Mucosa of descending colon (tissue), 3 donors: ENCODE data around the gene ANKRD44. TPM values are rescaled to one million over a fixed set of nuclear protein-coding genes. Genes with fewer than 3 reads are reported as not detected.

Source experiments
- ATAC-seq: fragments of 200-7000 bp; cut with Tn5 transposase; one replicate; pipeline ENCODE4 v1.9.1; 2020; ENCODE audit warnings: mild to moderate bottlenecking, moderate library complexity
- DNase-seq, 3 donors: peaks; one replicate each; pipeline ENCODE4 v3.0.0-alpha.2; 2020
- H3K36me3 ChIP-seq: fragments of 200-600 bp; one replicate; pipeline ENCODE4 v1.8.0; 2021; ENCODE audit warnings: low read depth, mild to moderate bottlenecking
- H3K4me1 ChIP-seq: fragments of 200-600 bp; one replicate; pipeline ENCODE4 v1.8.0; 2021; ENCODE audit warnings: low read depth, mild to moderate bottlenecking
- H3K4me3 ChIP-seq: fragments of 200-600 bp; one replicate; pipeline ENCODE4 v1.8.0; 2021; ENCODE audit warnings: mild to moderate bottlenecking
- H3K9me3 ChIP-seq: fragments of 200-600 bp; one replicate; pipeline ENCODE4 v1.8.0; 2021; ENCODE audit warnings: mild to moderate bottlenecking
- CTCF ChIP-seq: fragments of 200-600 bp; IDR thresholded peaks from one replicate; pipeline ENCODE4 v1.8.0; 2022; ENCODE audit warnings: antibody characterized with exemption, mild to moderate bottlenecking
- intact Hi-C, 2 donors: fragments of 100-400 bp; cut with DNase I in 1 of 2; cut with micrococcal nuclease in 1 of 2; formaldehyde crosslinking; loops; one replicate each; pipeline versions ENCODE4 v1.11.0 to v1.11.1; 2022; cut with DNase I, micrococcal nuclease
- total RNA-seq, 3 donors: library from RNA; stranded (reverse); fragmentation: NEBNext Ultra II Directional in 2 of 3; extraction: Animal tissue kit (Norgen Biotek cat#: 25700) in 2 of 3; gene quantifications; one replicate each; pipeline versions ENCODE4 v1.2.1 to v1.2.4, GENCODE V29; 2021 to 2023
- donor health status: DM: no; HTN: no; CAD: no; lungs with moderate emphysema.
- donor health status: DM: no; HTN: no; CAD: no.
- donor health status: DM: no; HTN: yes; CAD: no.

ANKRD44 gene
- total RNA-seq, 3 donors from 2014 or later: 9.7 to 25.7 (median 13.7) TPM

- intact Hi-C loops: no loop called here
- ATAC-seq (no peak), DNase-seq (peak in 1 of 3 donors; percentile 43)
- H3K4me1 ChIP-seq: no peaks in the 10 kb centered on the region
- no peaks in the 10 kb centered on the region for H3K36me3 ChIP-seq
- TF ChIP-seq CTCF: no peak
- no peak overlapping the region for H3K4me3 ChIP-seq
- H3K9me3 ChIP-seq: no peaks in the 10 kb centered on the region
These were observed 218.1 kb downstream of the ANKRD44 start for GRCh38 chr2:197092431-197092830.

- peak in 1 of 3 donors; percentile 10 for DNase-seq
- intact Hi-C loops: no loop called here
- ATAC-seq: no peak
- no peaks in the 10 kb centered on the region for H3K9me3 ChIP-seq
- no peaks in the 10 kb centered on the region for H3K36me3 ChIP-seq
- H3K4me1 ChIP-seq: no peaks in the 10 kb centered on the region
- no peak overlapping the region for H3K4me3 ChIP-seq
- TF ChIP-seq CTCF: no peak
These were observed 219.7 kb downstream of the ANKRD44 start for GRCh38 chr2:197090742-197091367.

- intact Hi-C loops: no loop called here
- H3K9me3 ChIP-seq: no peaks in the 10 kb centered on the region
- H3K4me3 ChIP-seq: no peak overlapping the region
- no peak for DNase-seq
- H3K36me3 ChIP-seq: no peaks in the 10 kb centered on the region
- H3K4me1 ChIP-seq: no peaks in the 10 kb centered on the region
- no peak for ATAC-seq
- TF ChIP-seq CTCF: no peak
These were observed 220.9 kb downstream of the ANKRD44 start for GRCh38 chr2:197089655-197090054.

- DNase-seq (no peak), ATAC-seq (no peak)
- Histone ChIP-seq H3K4me3 (no peak overlapping the region), H3K36me3 (no peaks in the 10 kb centered on the region), H3K4me1 (no peaks in the 10 kb centered on the region), H3K9me3 (no peaks in the 10 kb centered on the region)
- TF ChIP-seq CTCF: no peak
- intact Hi-C loops: no loop called here
These were observed 221.9 kb downstream of the ANKRD44 start for GRCh38 chr2:197088694-197089093.

- TF ChIP-seq CTCF: no peak
- DNase-seq (no peak), ATAC-seq (peak; percentile 36)
- no peaks in the 10 kb centered on the region for H3K36me3 ChIP-seq
- no peaks in the 10 kb centered on the region for H3K9me3 ChIP-seq
- intact Hi-C loops: no loop called here
- H3K4me1 ChIP-seq: no peaks in the 10 kb centered on the region
- no peak overlapping the region for H3K4me3 ChIP-seq
These were observed 224.1 kb downstream of the ANKRD44 start for GRCh38 chr2:197086500-197086899.

GRCh38 chr2:197085665-197086064 lies 224.9 kb downstream of the ANKRD44 start:
- H3K36me3 ChIP-seq: no peaks in the 10 kb centered on the region
- intact Hi-C loops: no loop called here
- no peaks in the 10 kb centered on the region for H3K4me1 ChIP-seq
- no peak for TF ChIP-seq CTCF
- H3K4me3 ChIP-seq: no peak overlapping the region
- DNase-seq: no peak
- ATAC-seq: no peak
- no peaks in the 10 kb centered on the region for H3K9me3 ChIP-seq
